Upper lobe of left lung (tissue), 6 donors: ENCODE data around the gene SLC39A2. TPM values are rescaled to one million over a fixed set of nuclear protein-coding genes. Genes with fewer than 3 reads are reported as not detected.

Experiments used
- ATAC-seq, 2 donors: fragments of 200-7000 bp; cut with Tn5 transposase; one replicate each; pipeline ENCODE4 v1.9.1; 2022; ENCODE audit warnings: mild to moderate bottlenecking in 2 of 2, moderate library complexity in 2 of 2; ENCODE audit not compliant: low FRiP score in 2 of 2
- DNase-seq, 2 donors: peaks; one replicate each; pipeline ENCODE4 v3.0.0-alpha.2; 2019 to 2020
- H3K27ac ChIP-seq, 4 donors: fragments of 200-600 bp; sonication (generic); one replicate each; pipeline ENCODE4 v1.5.1; 2016 to 2019
- H3K27me3 ChIP-seq, 4 donors: fragments of 200-600 bp; sonication (generic); one replicate each; pipeline ENCODE4 v1.5.1; 2017 to 2019
- H3K36me3 ChIP-seq, 4 donors: fragments of 200-600 bp; sonication (generic); one replicate each; pipeline ENCODE4 v1.5.1; 2016 to 2019
- H3K4me1 ChIP-seq, 4 donors: fragments of 200-600 bp; sonication (generic); one replicate each; pipeline ENCODE4 v1.5.1; 2018 to 2019
- H3K4me3 ChIP-seq, 4 donors: fragments of 200-600 bp; sonication (generic); one replicate each; pipeline ENCODE4 v1.5.1; 2017 to 2019; ENCODE audit warnings: mild to moderate bottlenecking in 2 of 4, moderate library complexity in 1 of 4
- H3K9me3 ChIP-seq, 4 donors: fragments of 200-600 bp; sonication (generic); one replicate each; pipeline ENCODE4 v1.5.1; 2018 to 2019
- EP300 ChIP-seq, 4 donors: sonication (generic); formaldehyde crosslinking; IDR thresholded peaks; one replicate each; pipeline ENCODE4 v1.5.1; 2017; ENCODE audit warnings: antibody characterized with exemption in 4 of 4, control low read depth in 2 of 4
- POLR2A ChIP-seq, 4 donors: fragments of 450-650 bp; IDR thresholded peaks; one replicate each; pipeline ENCODE4 v1.5.1; 2016 to 2017; ENCODE audit warnings: antibody characterized with exemption in 4 of 4, mild to moderate bottlenecking in 2 of 4
- POLR2AphosphoS5 ChIP-seq, 2 donors: sonication (generic); formaldehyde crosslinking; IDR thresholded peaks; one replicate each; pipeline ENCODE4 v1.5.1; 2017; ENCODE audit warnings: antibody characterized with exemption in 2 of 2
- WGBS, 2 donors: methylation state at CpG; one replicate each; pipeline ENCODE4 v1.1.5; 2017 to 2018; 5-methylcytosine and 5-hydroxymethylcytosine counted together
- total RNA-seq, 6 donors: library from RNA; depleted of rRNA in 4 of 6; stranded (reverse); fragments of >200 nt in 4 of 6; gene quantifications; one replicate each; pipeline versions ENCODE4 v1.1.0 to v1.2.1, GENCODE V29; 2016 to 2021
- TF ChIP-seq, protein P1 (sequence below), 6 experiments: fragments of 450-650 bp in 4 of 6; fragments of 200-600 bp in 2 of 6; sonication (generic) in 2 of 6; IDR thresholded peaks; one replicate each; pipeline ENCODE4 v1.5.1; 2016 to 2019; ENCODE audit warnings: antibody characterized with exemption in 6 of 6
- donor health status: DM: no; HTN: no; CAD: no; lungs with moderate emphysema.
- donor health status: DM: no; HTN: yes; CAD: no; lungs with severe emphysema.

SLC39A2 gene
- total RNA-seq, 6 donors from 2014 or later: 0.30 TPM; not detected in 5

DNA sequence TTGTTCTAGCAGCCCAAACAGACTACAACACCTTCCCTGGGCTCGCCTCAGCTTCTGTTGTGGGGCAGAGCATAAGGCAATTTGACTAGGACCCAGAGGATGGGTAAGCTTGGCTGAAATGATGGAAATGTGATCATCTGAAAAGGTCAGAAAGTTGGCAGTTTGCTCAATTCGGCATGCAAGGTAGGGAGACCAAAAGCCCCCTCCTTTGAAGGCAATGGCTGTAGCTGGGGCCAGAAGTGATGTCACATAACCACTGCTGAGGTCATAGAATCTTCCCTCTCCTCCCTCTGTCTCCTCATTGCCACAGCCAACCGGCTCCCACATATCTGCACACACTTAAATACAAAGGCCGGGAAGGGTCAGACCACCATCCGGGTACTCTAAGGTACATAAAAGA, 30.8 kb downstream of the SLC39A2 start, which contains the start of gene TPPP2:
Gene TPPP2 (plus strand): TSS at position 301 of the 400 bp plus-strand sequence. CDS start 365 bp downstream, outside the sequence.
- Histone ChIP-seq H3K4me1 (peaks cover 10 to 13% (median 12%) of the 10 kb centered on the region in 4 donors), H3K27me3 (peaks cover 0 to 4% (median 1%) of the 10 kb centered on the region in 4 donors), H3K9me3 (no peaks in the 10 kb centered on the region), H3K4me3 (no peak within 1 kb of the TSS), H3K36me3 (no peaks in the 10 kb centered on the region), H3K27ac (no peak within 1 kb of the TSS)
- ATAC-seq: no peak
- DNase-seq: no peak
- no peak for TF ChIP-seq EP300 (IDR thresholded peaks at IDR 0.05)
- no peak for TF ChIP-seq POLR2A (IDR thresholded peaks at IDR 0.05)
- TF ChIP-seq, protein P1, sequence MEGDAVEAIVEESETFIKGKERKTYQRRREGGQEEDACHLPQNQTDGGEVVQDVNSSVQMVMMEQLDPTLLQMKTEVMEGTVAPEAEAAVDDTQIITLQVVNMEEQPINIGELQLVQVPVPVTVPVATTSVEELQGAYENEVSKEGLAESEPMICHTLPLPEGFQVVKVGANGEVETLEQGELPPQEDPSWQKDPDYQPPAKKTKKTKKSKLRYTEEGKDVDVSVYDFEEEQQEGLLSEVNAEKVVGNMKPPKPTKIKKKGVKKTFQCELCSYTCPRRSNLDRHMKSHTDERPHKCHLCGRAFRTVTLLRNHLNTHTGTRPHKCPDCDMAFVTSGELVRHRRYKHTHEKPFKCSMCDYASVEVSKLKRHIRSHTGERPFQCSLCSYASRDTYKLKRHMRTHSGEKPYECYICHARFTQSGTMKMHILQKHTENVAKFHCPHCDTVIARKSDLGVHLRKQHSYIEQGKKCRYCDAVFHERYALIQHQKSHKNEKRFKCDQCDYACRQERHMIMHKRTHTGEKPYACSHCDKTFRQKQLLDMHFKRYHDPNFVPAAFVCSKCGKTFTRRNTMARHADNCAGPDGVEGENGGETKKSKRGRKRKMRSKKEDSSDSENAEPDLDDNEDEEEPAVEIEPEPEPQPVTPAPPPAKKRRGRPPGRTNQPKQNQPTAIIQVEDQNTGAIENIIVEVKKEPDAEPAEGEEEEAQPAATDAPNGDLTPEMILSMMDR (IDR thresholded peaks at IDR 0.05): no peak
- TF ChIP-seq POLR2AphosphoS5 (IDR thresholded peaks at IDR 0.05): no peak
- 90 to 98% methylated on average over 5 of the region's 5 CpGs for WGBS, 2 donors

DNA sequence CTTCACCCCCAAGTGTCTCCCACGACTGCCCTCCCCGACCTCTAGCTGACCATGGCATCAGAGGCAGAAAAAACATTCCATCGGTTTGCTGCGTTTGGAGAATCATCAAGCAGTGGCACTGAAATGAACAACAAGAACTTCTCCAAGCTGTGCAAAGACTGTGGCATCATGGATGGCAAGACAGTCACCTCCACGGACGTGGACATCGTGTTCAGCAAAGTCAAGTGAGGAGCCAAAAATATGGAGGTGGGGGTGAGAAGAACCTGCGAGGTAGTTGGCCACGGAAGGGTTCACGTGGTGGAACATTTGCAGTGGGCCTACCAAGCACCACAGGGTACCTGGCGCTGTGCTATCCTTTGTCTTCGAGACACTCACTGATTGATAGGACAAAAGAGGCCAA, 31.4 kb downstream of the SLC39A2 start:
- Histone ChIP-seq H3K27ac (no peak overlapping the region), H3K9me3 (no peaks in the 10 kb centered on the region), H3K27me3 (no peaks in the 10 kb centered on the region), H3K4me3 (no peak overlapping the region), H3K36me3 (no peaks in the 10 kb centered on the region), H3K4me1 (peaks cover 4 to 12% (median 9%) of the 10 kb centered on the region in 4 donors)
- TF ChIP-seq EP300 (IDR thresholded peaks at IDR 0.05) (no peak), POLR2AphosphoS5 (IDR thresholded peaks at IDR 0.05) (no peak), POLR2A (IDR thresholded peaks at IDR 0.05) (no peak)
- TF ChIP-seq, protein P1 (IDR thresholded peaks at IDR 0.05): no peak
- DNase-seq (no peak), ATAC-seq (no peak)
- 82 to 90% methylated on average over 12 of the region's 12 CpGs for WGBS, 2 donors

DNA sequence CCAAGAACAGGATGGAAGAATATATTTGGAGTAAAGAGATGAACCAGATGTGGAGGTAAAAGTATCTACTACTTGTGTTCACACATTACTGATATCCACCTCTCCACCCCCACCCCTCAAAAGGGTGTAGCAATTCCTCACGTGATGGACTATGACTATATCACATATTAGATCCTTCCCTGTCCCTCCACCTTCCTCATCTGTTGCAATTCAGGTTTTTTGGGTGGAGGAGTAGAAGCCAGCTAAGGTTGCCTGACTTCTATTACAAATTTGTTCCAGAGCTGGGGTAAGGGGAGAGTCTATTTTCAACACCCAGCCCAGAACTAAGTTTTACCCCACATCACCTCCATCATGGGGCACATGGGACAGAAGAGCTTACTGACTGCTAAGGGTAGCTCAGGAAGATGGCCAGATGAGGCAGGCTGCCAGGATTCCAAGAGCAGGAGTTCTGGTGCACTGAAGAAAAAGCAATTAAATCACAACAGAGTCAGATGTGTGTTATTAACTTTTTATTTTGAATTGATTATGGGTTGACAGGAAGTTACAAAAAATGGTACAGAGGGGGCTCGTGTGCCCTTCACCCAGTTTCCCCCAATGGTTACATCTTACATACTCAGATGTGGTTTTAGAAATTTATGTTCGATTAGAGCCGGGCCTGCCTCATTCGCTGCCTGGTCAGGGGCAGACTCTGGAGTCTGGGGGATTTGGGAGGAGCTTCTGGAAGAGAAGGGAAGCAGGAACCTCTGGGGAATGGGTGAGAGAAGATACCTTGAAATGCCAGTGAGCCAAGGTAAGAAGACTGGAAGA, 33.4 kb downstream of the SLC39A2 start:
- DNase-seq (peak in 1 of 2 donors; percentile 3), ATAC-seq (no peak)
- no peaks in the 10 kb centered on the region for H3K27me3 ChIP-seq
- no peak overlapping the region for H3K4me3 ChIP-seq
- H3K27ac ChIP-seq: no peak overlapping the region
- H3K9me3 ChIP-seq: no peaks in the 10 kb centered on the region
- 74 to 83% methylated on average over 5 of the region's 5 CpGs for WGBS, 2 donors
- no peaks in the 10 kb centered on the region for H3K36me3 ChIP-seq
- no peaks in the 10 kb centered on the region for H3K4me1 ChIP-seq
- TF ChIP-seq POLR2AphosphoS5 (IDR thresholded peaks at IDR 0.05) (no peak), EP300 (IDR thresholded peaks at IDR 0.05) (no peak), POLR2A (IDR thresholded peaks at IDR 0.05) (no peak)
- TF ChIP-seq, protein P1 (IDR thresholded peaks at IDR 0.05): no peak

DNA sequence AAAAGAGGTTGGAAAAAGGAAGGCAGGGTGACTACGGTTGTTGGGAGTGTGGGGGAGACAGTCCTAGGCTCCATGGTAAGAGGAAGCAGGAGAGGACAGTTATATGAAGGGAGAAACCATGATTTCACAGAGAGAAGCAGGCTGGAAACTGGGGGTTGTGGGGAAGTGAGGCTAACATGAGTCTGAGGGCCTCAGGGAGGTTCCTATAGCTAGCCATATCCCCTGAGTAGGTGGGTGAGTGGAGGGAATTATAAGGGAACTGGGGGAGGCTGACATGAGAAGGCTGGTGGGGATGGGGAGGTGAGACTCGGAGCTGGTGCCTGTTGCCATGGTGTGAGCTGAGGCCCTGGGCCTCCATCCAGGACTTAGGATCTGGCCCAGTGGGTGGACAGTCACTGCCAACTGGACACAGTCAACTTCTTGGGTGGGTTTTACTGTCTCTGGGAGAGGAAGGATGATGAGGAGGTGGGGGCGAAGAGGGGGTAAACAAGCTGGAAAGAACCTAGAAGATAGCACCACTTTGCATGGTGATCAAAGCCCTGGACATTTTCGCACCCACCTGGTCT, 34.1 kb downstream of the SLC39A2 start:
- TF ChIP-seq POLR2A (IDR thresholded peaks at IDR 0.05) (no peak), EP300 (IDR thresholded peaks at IDR 0.05) (no peak), POLR2AphosphoS5 (IDR thresholded peaks at IDR 0.05) (no peak)
- TF ChIP-seq, protein P1 (IDR thresholded peaks at IDR 0.05): no peak
- Histone ChIP-seq H3K27ac (no peak overlapping the region), H3K9me3 (no peaks in the 10 kb centered on the region), H3K36me3 (no peaks in the 10 kb centered on the region), H3K27me3 (no peaks in the 10 kb centered on the region), H3K4me3 (no peak overlapping the region), H3K4me1 (peaks cover 0 to 2% (median under 1%) of the 10 kb centered on the region in 4 donors)
- peak in 1 of 2 donors; percentile 17 for DNase-seq
- 88 to 96% methylated on average over 4 of the region's 4 CpGs for WGBS, 2 donors
- no peak for ATAC-seq
